H1 (cell line): ENCODE data around the gene SPOCK1. TPM values are rescaled to one million over a fixed set of nuclear protein-coding genes. Genes with fewer than 3 reads are reported as not detected.

Experiments
- CBX5 ChIP-seq: fragments of 300-800, 300-1000 bp; sonication (generic); IDR thresholded peaks from 2 replicates; pipeline ENCODE4 v1.7.1; 2016; ENCODE audit warnings: antibody characterized with exemption, low read length, low read depth
- EZH2 ChIP-seq: fragments of 200-600 bp; sonication (generic); IDR thresholded peaks from 2 replicates; pipeline ENCODE4 v1.7.1; 2012; ENCODE audit warnings: low read depth, mild to moderate bottlenecking, moderate library complexity, low read length, inconsistent platforms; ENCODE audit not compliant: severe bottlenecking
- HDAC6 ChIP-seq: IDR thresholded peaks from one replicate; pipeline ENCODE4 v1.7.1; 2012; ENCODE audit warnings: low read depth, mild to moderate bottlenecking, inconsistent platforms, low read length, moderate library complexity
- JUND ChIP-seq: IDR thresholded peaks from 2 replicates; pipeline ENCODE4 v1.6.1; 2011; ENCODE audit warnings: mild to moderate bottlenecking, improper control_type of control experiment, low read length
- NRF1 ChIP-seq: IDR thresholded peaks from 2 replicates; pipeline ENCODE4 v1.6.1; 2011; ENCODE audit warnings: mild to moderate bottlenecking, low read depth, low read length, improper control_type of control experiment
- SIN3A ChIP-seq, 2 experiments: IDR thresholded peaks in 1 of 2; conservative IDR thresholded peaks in 1 of 2; 2 replicates each; pipeline ENCODE4 v1.6.1; 2011 to 2012; ENCODE audit warnings: low read length in 2 of 2, improper control_type of control experiment in 1 of 2, low read depth in 1 of 2, mild to moderate bottlenecking in 1 of 2
- SP1 ChIP-seq: IDR thresholded peaks from 2 replicates; pipeline ENCODE4 v1.6.1; 2011; ENCODE audit warnings: low read depth, low read length
- SRF ChIP-seq: IDR thresholded peaks from 2 replicates; pipeline ENCODE4 v1.6.1; 2011; ENCODE audit warnings: mild to moderate bottlenecking, low read depth, low read length, moderate library complexity
- polyA plus RNA-seq, 7 experiments: library from polyadenylated mRNA; depleted of rRNA in 3 of 7; stranded (reverse) in 5 of 7; unstranded in 2 of 7; fragments of >200 nt in 5 of 7; fragments of 200-250 nt in 2 of 7; gene quantifications; 1 replicate in 5 of 7; 2 replicates in 1 of 7; 4 replicates in 1 of 7; pipeline versions ENCODE4 v1.2.1 to v1.2.3, GENCODE V29; 2011 to 2013; ENCODE audit warnings: missing spikeins in 2 of 7, mixed read lengths in 2 of 7
- total RNA-seq: library from RNA; stranded (reverse); fragmentation: NEBNext Ultra II Directional; extraction: Animal tissue kit (Norgen Biotek cat#: 25700); gene quantifications from 2 replicates; pipeline ENCODE4 v1.2.1, GENCODE V29; 2021
- TF ChIP-seq, protein P1 (sequence below): fragments of 300-600 bp; sonication (generic); IDR thresholded peaks from 2 replicates; pipeline ENCODE4 v1.7.1; 2012; ENCODE audit warnings: low read length, moderate library complexity, mild to moderate bottlenecking, inconsistent platforms; ENCODE audit not compliant: insufficient replicate concordance
- TF ChIP-seq, protein P2 (sequence below): IDR thresholded peaks from 2 replicates; pipeline ENCODE4 v1.6.1; 2011; ENCODE audit warnings: low read depth, mild to moderate bottlenecking, low read length; ENCODE audit not compliant: insufficient read depth

Gene SPOCK1
- total and polyA plus RNA-seq, 2 of the 8 experiments (the other 6 are each of a cell fraction or from before 2014, with no cell fraction given), result 6.9 to 18.1 TPM

GRCh38 chr5:137115152-137115551, 384.0 kb downstream of the SPOCK1 start (continued):
- TF ChIP-seq, protein P1, sequence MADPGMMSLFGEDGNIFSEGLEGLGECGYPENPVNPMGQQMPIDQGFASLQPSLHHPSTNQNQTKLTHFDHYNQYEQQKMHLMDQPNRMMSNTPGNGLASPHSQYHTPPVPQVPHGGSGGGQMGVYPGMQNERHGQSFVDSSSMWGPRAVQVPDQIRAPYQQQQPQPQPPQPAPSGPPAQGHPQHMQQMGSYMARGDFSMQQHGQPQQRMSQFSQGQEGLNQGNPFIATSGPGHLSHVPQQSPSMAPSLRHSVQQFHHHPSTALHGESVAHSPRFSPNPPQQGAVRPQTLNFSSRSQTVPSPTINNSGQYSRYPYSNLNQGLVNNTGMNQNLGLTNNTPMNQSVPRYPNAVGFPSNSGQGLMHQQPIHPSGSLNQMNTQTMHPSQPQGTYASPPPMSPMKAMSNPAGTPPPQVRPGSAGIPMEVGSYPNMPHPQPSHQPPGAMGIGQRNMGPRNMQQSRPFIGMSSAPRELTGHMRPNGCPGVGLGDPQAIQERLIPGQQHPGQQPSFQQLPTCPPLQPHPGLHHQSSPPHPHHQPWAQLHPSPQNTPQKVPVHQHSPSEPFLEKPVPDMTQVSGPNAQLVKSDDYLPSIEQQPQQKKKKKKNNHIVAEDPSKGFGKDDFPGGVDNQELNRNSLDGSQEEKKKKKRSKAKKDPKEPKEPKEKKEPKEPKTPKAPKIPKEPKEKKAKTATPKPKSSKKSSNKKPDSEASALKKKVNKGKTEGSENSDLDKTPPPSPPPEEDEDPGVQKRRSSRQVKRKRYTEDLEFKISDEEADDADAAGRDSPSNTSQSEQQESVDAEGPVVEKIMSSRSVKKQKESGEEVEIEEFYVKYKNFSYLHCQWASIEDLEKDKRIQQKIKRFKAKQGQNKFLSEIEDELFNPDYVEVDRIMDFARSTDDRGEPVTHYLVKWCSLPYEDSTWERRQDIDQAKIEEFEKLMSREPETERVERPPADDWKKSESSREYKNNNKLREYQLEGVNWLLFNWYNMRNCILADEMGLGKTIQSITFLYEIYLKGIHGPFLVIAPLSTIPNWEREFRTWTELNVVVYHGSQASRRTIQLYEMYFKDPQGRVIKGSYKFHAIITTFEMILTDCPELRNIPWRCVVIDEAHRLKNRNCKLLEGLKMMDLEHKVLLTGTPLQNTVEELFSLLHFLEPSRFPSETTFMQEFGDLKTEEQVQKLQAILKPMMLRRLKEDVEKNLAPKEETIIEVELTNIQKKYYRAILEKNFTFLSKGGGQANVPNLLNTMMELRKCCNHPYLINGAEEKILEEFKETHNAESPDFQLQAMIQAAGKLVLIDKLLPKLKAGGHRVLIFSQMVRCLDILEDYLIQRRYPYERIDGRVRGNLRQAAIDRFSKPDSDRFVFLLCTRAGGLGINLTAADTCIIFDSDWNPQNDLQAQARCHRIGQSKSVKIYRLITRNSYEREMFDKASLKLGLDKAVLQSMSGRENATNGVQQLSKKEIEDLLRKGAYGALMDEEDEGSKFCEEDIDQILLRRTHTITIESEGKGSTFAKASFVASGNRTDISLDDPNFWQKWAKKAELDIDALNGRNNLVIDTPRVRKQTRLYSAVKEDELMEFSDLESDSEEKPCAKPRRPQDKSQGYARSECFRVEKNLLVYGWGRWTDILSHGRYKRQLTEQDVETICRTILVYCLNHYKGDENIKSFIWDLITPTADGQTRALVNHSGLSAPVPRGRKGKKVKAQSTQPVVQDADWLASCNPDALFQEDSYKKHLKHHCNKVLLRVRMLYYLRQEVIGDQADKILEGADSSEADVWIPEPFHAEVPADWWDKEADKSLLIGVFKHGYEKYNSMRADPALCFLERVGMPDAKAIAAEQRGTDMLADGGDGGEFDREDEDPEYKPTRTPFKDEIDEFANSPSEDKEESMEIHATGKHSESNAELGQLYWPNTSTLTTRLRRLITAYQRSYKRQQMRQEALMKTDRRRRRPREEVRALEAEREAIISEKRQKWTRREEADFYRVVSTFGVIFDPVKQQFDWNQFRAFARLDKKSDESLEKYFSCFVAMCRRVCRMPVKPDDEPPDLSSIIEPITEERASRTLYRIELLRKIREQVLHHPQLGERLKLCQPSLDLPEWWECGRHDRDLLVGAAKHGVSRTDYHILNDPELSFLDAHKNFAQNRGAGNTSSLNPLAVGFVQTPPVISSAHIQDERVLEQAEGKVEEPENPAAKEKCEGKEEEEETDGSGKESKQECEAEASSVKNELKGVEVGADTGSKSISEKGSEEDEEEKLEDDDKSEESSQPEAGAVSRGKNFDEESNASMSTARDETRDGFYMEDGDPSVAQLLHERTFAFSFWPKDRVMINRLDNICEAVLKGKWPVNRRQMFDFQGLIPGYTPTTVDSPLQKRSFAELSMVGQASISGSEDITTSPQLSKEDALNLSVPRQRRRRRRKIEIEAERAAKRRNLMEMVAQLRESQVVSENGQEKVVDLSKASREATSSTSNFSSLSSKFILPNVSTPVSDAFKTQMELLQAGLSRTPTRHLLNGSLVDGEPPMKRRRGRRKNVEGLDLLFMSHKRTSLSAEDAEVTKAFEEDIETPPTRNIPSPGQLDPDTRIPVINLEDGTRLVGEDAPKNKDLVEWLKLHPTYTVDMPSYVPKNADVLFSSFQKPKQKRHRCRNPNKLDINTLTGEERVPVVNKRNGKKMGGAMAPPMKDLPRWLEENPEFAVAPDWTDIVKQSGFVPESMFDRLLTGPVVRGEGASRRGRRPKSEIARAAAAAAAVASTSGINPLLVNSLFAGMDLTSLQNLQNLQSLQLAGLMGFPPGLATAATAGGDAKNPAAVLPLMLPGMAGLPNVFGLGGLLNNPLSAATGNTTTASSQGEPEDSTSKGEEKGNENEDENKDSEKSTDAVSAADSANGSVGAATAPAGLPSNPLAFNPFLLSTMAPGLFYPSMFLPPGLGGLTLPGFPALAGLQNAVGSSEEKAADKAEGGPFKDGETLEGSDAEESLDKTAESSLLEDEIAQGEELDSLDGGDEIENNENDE, result no peak
- TF ChIP-seq SP1, result no peak
- no peak for TF ChIP-seq EZH2
- TF ChIP-seq HDAC6, result no peak
- TF ChIP-seq JUND, result no peak
- TF ChIP-seq SIN3A (conservative IDR thresholded peaks at IDR 0.05 in 1 of 2, IDR thresholded peaks at IDR 0.05 in 1 of 2; ENCODE audit: low read depth in 1 of 2, low read length in 2 of 2), result no peak
- TF ChIP-seq, protein P2, sequence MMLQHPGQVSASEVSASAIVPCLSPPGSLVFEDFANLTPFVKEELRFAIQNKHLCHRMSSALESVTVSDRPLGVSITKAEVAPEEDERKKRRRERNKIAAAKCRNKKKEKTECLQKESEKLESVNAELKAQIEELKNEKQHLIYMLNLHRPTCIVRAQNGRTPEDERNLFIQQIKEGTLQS, result no peak
- TF ChIP-seq CBX5, result no peak
- no peak for TF ChIP-seq NRF1
- TF ChIP-seq SRF, result no peak
